PFSK-1 (cell line): ENCODE measurements around the gene KIF9.

Experiments
- FOXP2 ChIP-seq: optimal IDR thresholded peaks from 2 replicates; pipeline ENCODE3; 2011; ENCODE audit warnings: borderline replicate concordance, control low read depth, inconsistent platforms; ENCODE audit not compliant: insufficient read depth; ENCODE audit errors: extremely low read length, extremely low read depth
- POLR2AphosphoS5 ChIP-seq: IDR thresholded peaks from 2 replicates; pipeline ENCODE4 v1.6.1; 2012; ENCODE audit warnings: low read depth, mild to moderate bottlenecking, control low read depth, low read length, moderate library complexity
- REST ChIP-seq, 2 experiments: IDR thresholded peaks; 2 replicates each; pipeline versions ENCODE4 v1.6.1 to v1.8.0; 2011 to 2012; ENCODE audit warnings: low read depth in 2 of 2, low read length in 2 of 2, control low read depth in 1 of 2, inconsistent platforms in 1 of 2, mild to moderate bottlenecking in 1 of 2, moderate library complexity in 1 of 2; ENCODE audit not compliant: insufficient read depth in 1 of 2
- TAF1 ChIP-seq: IDR thresholded peaks from 2 replicates; pipeline ENCODE4 v1.6.1; 2012; ENCODE audit warnings: low read length, control low read depth, borderline replicate concordance; ENCODE audit not compliant: insufficient read depth

- TF ChIP-seq FOXP2 (no peak), POLR2AphosphoS5 (no peak), REST (IDR thresholded peaks at IDR 0.05; ENCODE audit: insufficient read depth in 1 of 2, low read depth in 2 of 2, low read length in 2 of 2) (no peak), TAF1 (no peak)
Measured at GRCh38 chr3:47306022-47306421, 23.4 kb upstream of the KIF9 start.
